Measurements from ENCODE around the gene KRTAP9-4.

The KRTAP9-4 gene

GRCh38 chr17:41296846-41297245 is 47.4 kb downstream of the KRTAP9-4 start:
- no peak for TF ChIP-seq GATA2 (IDR thresholded peaks at IDR 0.05; ENCODE audit: low read depth, low read length)

GRCh38 chr17:41298458-41299135 is 49.1 kb downstream of the KRTAP9-4 start:
- no peak for TF ChIP-seq GATA2 (IDR thresholded peaks at IDR 0.05; ENCODE audit: low read depth, low read length)
- TF ChIP-seq GATA3 (IDR thresholded peaks at IDR 0.05; ENCODE audit: low read depth, low read length) = no peak

Measured in SH-SY5Y (cell line).